Muscle of leg (tissue), 11 donors: Measurements from ENCODE around the gene ATP1A2. TPM values are rescaled to one million over a fixed set of nuclear protein-coding genes. Genes with fewer than 3 reads are reported as not detected.
A peak's percentile ranks its signal among the peaks of the same experiment; 100 is the strongest.

Experiments
- DNase-seq: peaks from one replicate; pipeline ENCODE4 v3.0.0; 2013
- H3K27ac ChIP-seq: one replicate; pipeline ENCODE4 v1.5.1; 2013; ENCODE audit warnings: mild to moderate bottlenecking, low read length, control low read depth
- H3K27me3 ChIP-seq: one replicate; pipeline ENCODE4 v1.6.1; 2013; ENCODE audit warnings: low read length; ENCODE audit not compliant: control insufficient read depth, insufficient read depth
- H3K36me3 ChIP-seq: one replicate; pipeline ENCODE4 v1.6.1; 2013; ENCODE audit warnings: low read length; ENCODE audit not compliant: control insufficient read depth, insufficient read depth
- H3K4me1 ChIP-seq: one replicate; pipeline ENCODE4 v1.6.1; 2013; ENCODE audit warnings: low read length; ENCODE audit not compliant: control insufficient read depth, insufficient read depth
- H3K4me3 ChIP-seq: one replicate; pipeline ENCODE4 v1.5.1; 2013; ENCODE audit warnings: low read length, control low read depth
- H3K9me3 ChIP-seq: replicated peaks from 2 replicates; pipeline ENCODE4 v1.6.1; 2013; ENCODE audit warnings: low read depth, low read length; ENCODE audit not compliant: control insufficient read depth
- WGBS: methylation state at CpG from one replicate; pipeline ENCODE4 v1.1.5; 2013; ENCODE audit warnings: missing lambda C conversion rate; ENCODE audit not compliant: insufficient coverage; 5-methylcytosine and 5-hydroxymethylcytosine counted together
- polyA plus RNA-seq, 8 donors: library from polyadenylated mRNA; unstranded; fragments of 120-200 nt; gene quantifications; one replicate each; pipeline versions ENCODE4 v1.2.1 to v1.2.3, GENCODE V29; 2013; ENCODE audit warnings: inconsistent platforms in 1 of 8, low replicate concordance in 1 of 8; ENCODE audit not compliant: insufficient read length in 8 of 8, insufficient read depth in 1 of 8
- total RNA-seq: library from RNA; stranded (reverse); fragments of 120-200 nt; gene quantifications from one replicate; pipeline ENCODE4 v1.2.4, GENCODE V29; 2013

Gene ATP1A2
- total and polyA plus RNA-seq, 9 donors: 44.6 to 85.6 (median 58.1) TPM

DNA sequence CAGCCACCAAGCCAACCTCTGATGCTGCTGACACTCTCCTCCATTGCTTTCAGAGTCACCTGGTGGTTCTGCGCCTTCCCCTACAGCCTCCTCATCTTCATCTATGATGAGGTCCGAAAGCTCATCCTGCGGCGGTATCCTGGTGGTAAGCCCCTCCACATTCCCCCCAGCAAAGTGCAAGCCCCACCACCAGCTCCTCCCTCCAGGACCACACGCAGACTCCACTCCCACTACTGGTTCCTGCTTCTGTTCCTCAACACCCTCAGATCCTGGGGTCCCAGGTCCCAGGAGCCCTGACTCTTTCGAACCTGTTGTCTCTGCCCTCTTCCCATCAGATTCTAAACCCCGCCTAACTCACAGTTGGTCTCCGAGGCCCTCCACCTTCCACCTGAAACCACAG lies 24.3 kb downstream of the ATP1A2 start:
- WGBS: 91% methylated on average over 7 of the region's 8 CpGs
- Histone ChIP-seq H3K27me3 (no peaks in the 10 kb centered on the region), H3K36me3 (peaks cover 53% of the 10 kb centered on the region), H3K4me1 (no peaks in the 10 kb centered on the region), H3K27ac (no peak overlapping the region), H3K4me3 (no peak overlapping the region), H3K9me3 (no peaks in the 10 kb centered on the region)
- DNase-seq: no peak

DNA sequence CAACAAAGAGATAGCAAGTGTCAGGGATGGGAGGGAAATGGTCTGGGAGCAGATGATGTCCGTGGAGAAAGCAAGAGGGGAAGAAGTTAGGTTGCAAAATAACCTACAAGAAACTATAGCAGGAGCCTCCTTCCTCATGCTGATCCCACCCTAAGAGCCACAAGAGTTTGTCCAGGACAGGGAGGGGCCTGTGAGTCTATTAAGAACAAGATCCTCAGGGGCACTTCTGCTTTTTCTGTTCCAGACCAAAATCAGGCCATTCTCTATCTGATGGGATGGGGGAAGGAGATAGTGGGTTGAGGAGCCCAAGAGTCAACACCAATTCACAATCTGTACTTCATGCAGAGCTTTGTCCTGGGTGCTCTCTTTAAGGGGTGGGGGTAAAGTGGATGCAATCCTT lies 28.1 kb downstream of the ATP1A2 start:
- H3K9me3 ChIP-seq: no peaks in the 10 kb centered on the region
- H3K27me3 ChIP-seq: no peaks in the 10 kb centered on the region
- H3K27ac ChIP-seq: no peak overlapping the region
- no CpG with 5 or more reads among the region's 1 CpG for WGBS
- no peak for DNase-seq
- no peak overlapping the region for H3K4me3 ChIP-seq
- peaks cover 28% of the 10 kb centered on the region for H3K36me3 ChIP-seq
- no peaks in the 10 kb centered on the region for H3K4me1 ChIP-seq

DNA sequence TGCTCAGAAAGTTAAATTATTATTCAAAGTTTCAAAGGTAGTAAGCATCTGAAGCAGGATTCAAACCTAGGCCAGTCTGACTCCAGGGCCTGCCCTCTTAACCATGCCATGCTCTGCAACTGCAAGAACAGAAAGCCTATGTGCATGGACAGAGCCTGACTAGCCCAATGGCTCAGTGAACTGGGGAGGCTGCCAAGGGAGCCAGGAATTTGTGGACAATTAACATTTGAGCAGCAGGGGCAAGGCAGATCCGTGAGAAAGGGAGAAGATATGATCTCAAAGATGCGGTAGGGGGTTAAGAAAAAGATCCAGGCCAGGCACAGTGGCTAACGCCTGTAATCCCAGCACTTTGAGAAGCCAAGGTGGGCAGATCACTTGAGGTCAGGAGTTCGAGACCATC lies 29.4 kb downstream of the ATP1A2 start:
- DNase-seq: no peak
- Histone ChIP-seq H3K9me3 (no peaks in the 10 kb centered on the region), H3K27ac (no peak overlapping the region), H3K27me3 (no peaks in the 10 kb centered on the region), H3K4me1 (no peaks in the 10 kb centered on the region), H3K36me3 (peaks cover 18% of the 10 kb centered on the region), H3K4me3 (no peak overlapping the region)
- WGBS: 59% methylated on average over 4 of the region's 4 CpGs

DNA sequence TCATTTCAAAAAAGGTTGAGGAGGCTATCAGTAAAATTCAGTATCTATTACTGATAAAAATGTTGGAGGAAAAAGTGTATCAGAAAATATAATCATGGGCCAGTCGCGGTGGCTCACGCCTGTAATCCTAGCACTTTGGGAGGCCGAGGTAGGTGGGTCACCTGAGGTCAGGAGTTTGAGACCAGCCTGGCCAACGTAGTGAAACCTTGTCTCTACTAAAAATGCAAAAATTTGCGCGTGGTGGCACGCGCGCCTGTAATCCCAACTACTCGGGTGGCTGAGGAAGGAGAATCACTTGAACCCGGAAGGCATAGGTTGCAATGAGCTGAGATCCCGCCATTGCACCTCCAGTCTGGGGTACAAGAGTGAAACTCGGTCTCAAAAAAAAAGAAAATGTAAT lies 30.5 kb downstream of the ATP1A2 start:
- Histone ChIP-seq H3K27me3 (no peaks in the 10 kb centered on the region), H3K36me3 (peaks cover 8% of the 10 kb centered on the region), H3K4me3 (no peak overlapping the region), H3K9me3 (no peaks in the 10 kb centered on the region), H3K4me1 (no peaks in the 10 kb centered on the region), H3K27ac (no peak overlapping the region)
- DNase-seq: no peak
- WGBS: 98% methylated on average over 12 of the region's 14 CpGs

DNA sequence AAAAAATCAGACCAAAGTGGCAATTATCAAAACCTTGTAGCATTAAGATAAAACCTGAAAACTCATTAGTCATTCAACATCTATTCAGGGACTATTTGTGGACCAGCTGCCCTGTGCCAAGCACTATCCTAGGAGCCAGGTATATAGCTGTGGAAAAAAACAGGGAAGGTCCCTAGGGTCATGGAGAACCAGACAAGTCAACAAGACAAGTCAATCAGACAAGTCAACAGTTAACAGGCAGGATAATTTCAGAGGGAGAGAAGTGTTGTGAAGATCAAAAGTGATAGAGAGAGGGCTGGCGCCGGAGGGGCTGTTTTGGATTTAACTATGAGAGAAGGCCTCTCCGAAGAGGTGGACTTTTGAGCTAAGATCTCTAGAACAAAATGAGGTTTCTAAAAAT lies 32.6 kb downstream of the ATP1A2 start:
- Histone ChIP-seq H3K27ac (no peak overlapping the region), H3K27me3 (no peaks in the 10 kb centered on the region), H3K4me3 (no peak overlapping the region), H3K4me1 (no peaks in the 10 kb centered on the region), H3K9me3 (no peaks in the 10 kb centered on the region), H3K36me3 (no peaks in the 10 kb centered on the region)
- no peak for DNase-seq
- WGBS: no CpG with 5 or more reads among the region's 3 CpGs

DNA sequence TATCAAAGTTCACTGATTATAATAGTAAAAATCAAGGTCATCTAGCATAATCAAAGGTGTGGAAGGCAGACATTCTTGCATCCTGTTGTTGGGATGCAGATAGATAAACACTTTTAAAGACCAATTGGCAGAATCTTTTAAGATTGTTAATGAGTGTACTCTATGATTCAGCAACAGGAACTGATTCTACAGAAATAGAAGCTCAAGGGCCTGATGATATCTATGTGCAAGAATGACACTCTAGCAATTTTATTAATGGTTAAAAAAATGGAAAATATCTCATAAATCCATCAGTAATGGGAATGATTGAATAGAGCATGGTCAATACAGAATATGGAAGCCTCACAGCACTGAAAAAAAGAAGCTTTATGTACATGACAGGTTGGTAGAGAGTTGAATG lies 33.7 kb downstream of the ATP1A2 start:
- no peaks in the 10 kb centered on the region for H3K4me1 ChIP-seq
- H3K4me3 ChIP-seq: no peak overlapping the region
- H3K27me3 ChIP-seq: no peaks in the 10 kb centered on the region
- no peak for DNase-seq
- no peaks in the 10 kb centered on the region for H3K9me3 ChIP-seq
- no peak overlapping the region for H3K27ac ChIP-seq
- no peaks in the 10 kb centered on the region for H3K36me3 ChIP-seq

DNA sequence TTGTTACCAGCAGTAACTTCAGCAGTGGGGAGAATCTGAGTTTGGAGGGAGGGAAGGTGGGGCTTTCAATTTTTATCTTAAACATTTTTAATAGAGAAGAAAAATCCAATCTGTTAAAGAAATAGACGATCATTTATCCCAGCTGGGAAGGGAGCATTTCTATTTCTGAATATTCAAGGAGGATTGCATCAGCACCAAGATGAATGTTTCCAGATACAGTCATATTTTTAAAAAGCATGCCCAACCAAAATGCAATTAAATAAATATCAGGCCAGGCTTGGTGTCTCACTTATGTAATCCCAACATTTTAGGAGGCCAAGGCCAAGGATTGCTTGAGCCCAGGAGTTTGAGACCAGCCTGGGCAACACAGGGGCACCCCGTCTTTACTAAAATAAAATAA lies 34.2 kb downstream of the ATP1A2 start:
- peak; percentile 49 for DNase-seq
- no peaks in the 10 kb centered on the region for H3K27me3 ChIP-seq
- no peak overlapping the region for H3K4me3 ChIP-seq
- H3K36me3 ChIP-seq: no peaks in the 10 kb centered on the region
- no peaks in the 10 kb centered on the region for H3K4me1 ChIP-seq
- no peak overlapping the region for H3K27ac ChIP-seq
- H3K9me3 ChIP-seq: no peaks in the 10 kb centered on the region
- whole genome bisulfite sequencing: no CpG with 5 or more reads among the region's 2 CpGs

DNA sequence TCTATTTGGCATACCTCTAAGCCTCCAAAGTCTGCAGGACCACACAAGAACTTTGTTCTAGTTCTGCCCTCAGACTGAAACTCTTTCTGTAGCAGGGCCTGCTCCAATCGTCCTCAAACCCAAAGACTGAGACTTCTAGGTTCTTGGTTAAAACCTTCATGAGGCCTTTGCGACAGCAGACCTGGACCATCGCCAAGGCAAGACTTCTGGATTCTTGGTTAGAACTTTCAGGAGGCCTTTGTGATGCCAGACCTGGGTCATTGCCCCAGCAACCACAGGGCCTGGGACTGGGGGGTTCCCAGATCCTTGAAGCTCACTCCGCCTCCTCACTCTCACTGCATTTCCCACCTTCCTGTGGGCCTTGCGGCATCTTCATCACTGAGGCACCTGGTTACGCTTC lies 35.7 kb downstream of the ATP1A2 start, which contains the start of gene ATP1A4:
Gene ATP1A4 (plus strand): TSS at position 301 of the 400 bp plus-strand sequence. CDS start 438 bp downstream, outside the sequence.
- Histone ChIP-seq H3K9me3 (no peaks in the 10 kb centered on the region), H3K27ac (no peak within 1 kb of the TSS), H3K4me1 (no peaks in the 10 kb centered on the region), H3K27me3 (no peaks in the 10 kb centered on the region), H3K36me3 (no peaks in the 10 kb centered on the region), H3K4me3 (no peak within 1 kb of the TSS)
- 90% methylated on average over 6 of the region's 6 CpGs for WGBS
- DNase-seq: no peak

DNA sequence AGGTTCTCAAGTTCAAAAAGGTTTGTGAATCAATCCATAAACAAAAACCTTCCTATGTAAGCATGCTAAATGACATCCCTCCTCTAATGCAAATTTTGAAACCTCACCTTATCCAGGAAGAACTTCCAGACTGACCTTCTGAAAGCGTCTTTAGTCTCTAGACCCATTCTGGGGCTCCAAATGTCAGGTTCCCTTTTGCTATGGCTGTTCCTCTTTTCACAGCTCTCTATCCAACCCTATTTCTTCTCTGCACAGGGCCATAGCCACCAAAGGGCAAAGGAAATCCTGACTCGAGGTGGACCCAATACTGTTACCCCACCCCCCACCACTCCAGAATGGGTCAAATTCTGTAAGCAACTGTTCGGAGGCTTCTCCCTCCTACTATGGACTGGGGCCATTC lies 39.2 kb downstream of the ATP1A2 start:
- H3K4me3 ChIP-seq: no peak overlapping the region
- no peaks in the 10 kb centered on the region for H3K36me3 ChIP-seq
- H3K4me1 ChIP-seq: peaks cover 4% of the 10 kb centered on the region
- WGBS: 90% methylated on average over 3 of the region's 3 CpGs
- no peaks in the 10 kb centered on the region for H3K9me3 ChIP-seq
- DNase-seq: no peak
- H3K27ac ChIP-seq: no peak overlapping the region
- no peaks in the 10 kb centered on the region for H3K27me3 ChIP-seq

DNA sequence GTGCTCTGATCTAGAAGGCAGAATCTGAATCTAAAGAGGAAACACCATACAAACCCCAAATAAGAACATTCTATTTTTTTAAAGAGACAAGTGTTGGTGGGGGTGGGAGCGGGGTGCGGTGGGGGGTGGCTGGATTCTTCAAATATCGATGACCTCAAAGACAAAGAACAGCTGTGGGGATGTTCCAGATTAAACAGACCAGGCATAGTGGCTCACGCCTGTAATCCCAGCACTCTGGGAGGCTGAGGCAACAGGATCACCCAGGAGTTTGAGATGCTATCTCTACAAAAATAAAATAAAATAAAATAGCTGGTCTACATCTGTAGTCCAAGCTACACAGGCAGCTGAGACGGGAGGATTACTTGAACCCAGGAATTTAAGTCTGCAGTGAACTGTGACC lies 40.8 kb downstream of the ATP1A2 start:
- no peak for DNase-seq
- Histone ChIP-seq H3K27ac (no peak overlapping the region), H3K4me3 (no peak overlapping the region), H3K36me3 (no peaks in the 10 kb centered on the region), H3K4me1 (peaks cover 4% of the 10 kb centered on the region), H3K9me3 (no peaks in the 10 kb centered on the region), H3K27me3 (no peaks in the 10 kb centered on the region)
- WGBS: no CpG with 5 or more reads among the region's 5 CpGs

DNA sequence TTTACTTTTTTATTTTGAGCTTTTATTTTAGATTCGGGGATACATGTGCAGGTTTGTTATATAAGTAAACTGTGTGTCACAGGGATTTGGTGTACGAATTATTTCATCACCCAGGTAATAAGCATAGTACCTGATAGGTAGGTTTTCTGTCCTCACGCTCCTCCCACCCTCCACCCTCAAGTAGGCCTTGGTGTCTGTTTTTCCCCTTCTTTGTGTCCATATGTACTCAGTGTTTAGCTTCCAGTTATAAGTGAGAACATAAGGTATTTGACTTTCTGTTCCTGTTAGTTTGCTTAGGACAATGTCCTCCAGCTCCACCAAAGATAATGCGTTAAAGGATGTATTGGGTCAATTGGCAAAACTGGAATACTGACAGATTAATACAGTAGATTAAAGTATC lies 41.6 kb downstream of the ATP1A2 start:
- DNase-seq: no peak
- H3K27ac ChIP-seq: no peak overlapping the region
- peaks cover 4% of the 10 kb centered on the region for H3K4me1 ChIP-seq
- H3K9me3 ChIP-seq: no peaks in the 10 kb centered on the region
- WGBS: no CpG with 5 or more reads among the region's 4 CpGs
- no peaks in the 10 kb centered on the region for H3K27me3 ChIP-seq
- no peak overlapping the region for H3K4me3 ChIP-seq
- H3K36me3 ChIP-seq: no peaks in the 10 kb centered on the region
